ENCODE measurements around the gene MIPOL1. TPM values are rescaled to one million over a fixed set of nuclear protein-coding genes. Genes with fewer than 3 reads are reported as not detected.

MIPOL1 gene
- total RNA-seq, 1 experiment from 2014 or later = 13.1 TPM

GRCh38 chr14:37343307-37344094 is 145.8 kb downstream of the MIPOL1 start:
- no peak overlapping the region for H2AFZ ChIP-seq
- intact Hi-C loops (cut with micrococcal nuclease; ENCODE audit: unreplicated experiment) = no loop called here
- BruUV-seq (replicated peaks) = no TSS peak
- no peaks in the 10 kb centered on the region for H3K4me1 ChIP-seq (replicated peaks; ENCODE audit: insufficient read depth)
- no peak for DNase-seq
- ChIA-PET POLR2A (ENCODE audit: unreplicated experiment) (no interaction called here), CTCF (no interaction called here)
- H3K79me2 ChIP-seq (ENCODE audit: low read depth) = no peaks in the 10 kb centered on the region
- no peaks in the 10 kb centered on the region for H3K27me3 ChIP-seq (ENCODE audit: insufficient read depth, low read depth)
- H3K4me2 ChIP-seq = no peak overlapping the region
- H3K9me3 ChIP-seq (ENCODE audit: insufficient read depth, low read depth) = no peaks in the 10 kb centered on the region
- TF ChIP-seq EZH2 (IDR thresholded peaks at IDR 0.05; ENCODE audit: low read depth) (no peak), CTCF (conservative IDR thresholded peaks at IDR 0.05) (no peak)
- H4K20me1 ChIP-seq (ENCODE audit: insufficient read depth) = no peaks in the 10 kb centered on the region
- no peaks in the 10 kb centered on the region; the same call in 1 of the 2 replicates for H3K36me3 ChIP-seq (ENCODE audit: low read depth)
- H3K4me3 ChIP-seq = no peak overlapping the region
- no peaks in the 10 kb centered on the region for H3K9me2 ChIP-seq (ENCODE audit: insufficient read depth)
- no peaks in the 10 kb centered on the region for H3F3A ChIP-seq (ENCODE audit: insufficient read depth, low read depth)
- H3K27ac ChIP-seq = no peak overlapping the region

- CTCF ChIA-PET = no interaction called here
- Histone ChIP-seq H2AFZ (no peak overlapping the region), H3K4me3 (no peak overlapping the region), H3K79me2 (ENCODE audit: low read depth) (no peaks in the 10 kb centered on the region), H3K4me1 (replicated peaks; ENCODE audit: insufficient read depth) (no peaks in the 10 kb centered on the region), H3K4me2 (no peak overlapping the region), H3K27me3 (ENCODE audit: insufficient read depth, low read depth) (no peaks in the 10 kb centered on the region), H3K9me3 (ENCODE audit: insufficient read depth, low read depth) (no peaks in the 10 kb centered on the region), H4K20me1 (ENCODE audit: insufficient read depth) (no peaks in the 10 kb centered on the region), H3F3A (ENCODE audit: insufficient read depth, low read depth) (no peaks in the 10 kb centered on the region), H3K9me2 (ENCODE audit: insufficient read depth) (no peaks in the 10 kb centered on the region), H3K36me3 (ENCODE audit: low read depth) (no peaks in the 10 kb centered on the region), H3K27ac (no peak overlapping the region)
- DNase-seq = no peak
- intact Hi-C loops (cut with micrococcal nuclease; ENCODE audit: unreplicated experiment) = no loop called here
- BruUV-seq (replicated peaks) = no TSS peak
- POLR2A ChIA-PET (ENCODE audit: unreplicated experiment) = no interaction called here
- TF ChIP-seq EZH2 (IDR thresholded peaks at IDR 0.05; ENCODE audit: low read depth) = no peak
- no peak for TF ChIP-seq CTCF (conservative IDR thresholded peaks at IDR 0.05)
These were observed 165.9 kb downstream of the MIPOL1 start for GRCh38 chr14:37363661-37364060.

GRCh38 chr14:37369425-37369824 is 171.7 kb downstream of the MIPOL1 start:
- H3K9me3 ChIP-seq (ENCODE audit: insufficient read depth, low read depth) = no peaks in the 10 kb centered on the region
- intact Hi-C loops (cut with micrococcal nuclease; ENCODE audit: unreplicated experiment) = no loop called here
- no peaks in the 10 kb centered on the region for H3K27me3 ChIP-seq (ENCODE audit: insufficient read depth, low read depth)
- H3K79me2 ChIP-seq (ENCODE audit: low read depth) = no peaks in the 10 kb centered on the region
- no peaks in the 10 kb centered on the region for H3K4me1 ChIP-seq (replicated peaks; ENCODE audit: insufficient read depth)
- POLR2A ChIA-PET (ENCODE audit: unreplicated experiment) = no interaction called here
- H2AFZ ChIP-seq = no peak overlapping the region
- TF ChIP-seq EZH2 (IDR thresholded peaks at IDR 0.05; ENCODE audit: low read depth) = no peak
- no peak for TF ChIP-seq CTCF (conservative IDR thresholded peaks at IDR 0.05)
- no peaks in the 10 kb centered on the region for H3K9me2 ChIP-seq (ENCODE audit: insufficient read depth)
- DNase-seq = no peak
- H3K36me3 ChIP-seq (ENCODE audit: low read depth) = no peaks in the 10 kb centered on the region
- no peak overlapping the region for H3K27ac ChIP-seq
- CTCF ChIA-PET = no interaction called here
- H4K20me1 ChIP-seq (ENCODE audit: insufficient read depth) = no peaks in the 10 kb centered on the region
- H3F3A ChIP-seq (ENCODE audit: insufficient read depth, low read depth) = no peaks in the 10 kb centered on the region
- no TSS peak for BruUV-seq (replicated peaks)
- H3K4me2 ChIP-seq = no peak overlapping the region
- H3K4me3 ChIP-seq = no peak overlapping the region
